Esophagus muscularis mucosa (tissue), 3 donors: Measurements from ENCODE around the gene SYCN.

Source experiments
- CTCF ChIP-seq, 3 experiments: fragments of 200-600 bp in 2 of 3; fragments of 450-650 bp in 1 of 3; sonication (generic) in 2 of 3; IDR thresholded peaks; one replicate each; pipeline ENCODE4 v1.5.1; 2017 to 2019; ENCODE audit warnings: antibody characterized with exemption in 3 of 3, mild to moderate bottlenecking in 2 of 3, moderate library complexity in 1 of 3
- POLR2A ChIP-seq: fragments of 450-650 bp; IDR thresholded peaks from one replicate; pipeline ENCODE4 v1.6.1; 2017; ENCODE audit warnings: antibody characterized with exemption, moderate library complexity, mild to moderate bottlenecking, low read depth

GRCh38 chr19:39236527-39236926 lies 32.5 kb upstream of the SYCN start:
- TF ChIP-seq CTCF (IDR thresholded peaks at IDR 0.05) (no peak), POLR2A (no peak)
